RWPE2 (cell line): ENCODE measurements around the gene GREB1.

ENCODE experiments used
- ATAC-seq: fragments of 200-7000 bp; cut with Tn5 transposase; 3 replicates; pipeline ENCODE4 v1.9.1; 2021; ENCODE audit warnings: low read depth
- DNase-seq: peaks from one replicate; pipeline ENCODE4 v3.0.0-alpha.2; 2020; ENCODE audit warnings: low spot score
- H3K27ac ChIP-seq: fragments of 450-650 bp; 2 replicates; pipeline ENCODE4 v1.5.1; 2017; ENCODE audit warnings: mild to moderate bottlenecking; ENCODE audit not compliant: poor library complexity, severe bottlenecking
- H3K27me3 ChIP-seq: fragments of 250-450 bp; sonication (Bioruptor Pico); 2 replicates; pipeline ENCODE4 v1.5.1; 2021; ENCODE audit warnings: mild to moderate bottlenecking, moderate library complexity; ENCODE audit not compliant: insufficient read depth, poor library complexity, severe bottlenecking
- H3K36me3 ChIP-seq: fragments of 250-450 bp; sonication (Bioruptor Pico); 2 replicates; pipeline ENCODE4 v1.5.1; 2020; ENCODE audit warnings: low read depth, mild to moderate bottlenecking, moderate library complexity
- H3K4me1 ChIP-seq: fragments of 250-450 bp; sonication (Bioruptor Pico); 2 replicates; pipeline ENCODE4 v1.5.1; 2021; ENCODE audit warnings: mild to moderate bottlenecking, moderate library complexity; ENCODE audit not compliant: insufficient read depth, poor library complexity, severe bottlenecking
- H3K4me3 ChIP-seq: fragments of 250-450 bp; sonication (Bioruptor Pico); 2 replicates; pipeline ENCODE4 v1.5.1; 2021; ENCODE audit warnings: mild to moderate bottlenecking, moderate library complexity; ENCODE audit not compliant: severe bottlenecking
- H3K9me3 ChIP-seq: fragments of 250-450 bp; sonication (Bioruptor Pico); 2 replicates; pipeline ENCODE4 v1.5.1; 2021; ENCODE audit warnings: mild to moderate bottlenecking, moderate library complexity; ENCODE audit not compliant: severe bottlenecking
- TF ChIP-seq, protein P1 (sequence below): fragments of 450-650 bp; IDR thresholded peaks from one replicate; pipeline ENCODE4 v1.5.1; 2017; ENCODE audit warnings: mild to moderate bottlenecking, moderate library complexity; ENCODE audit not compliant: poor library complexity, severe bottlenecking

The GREB1 gene

DNA sequence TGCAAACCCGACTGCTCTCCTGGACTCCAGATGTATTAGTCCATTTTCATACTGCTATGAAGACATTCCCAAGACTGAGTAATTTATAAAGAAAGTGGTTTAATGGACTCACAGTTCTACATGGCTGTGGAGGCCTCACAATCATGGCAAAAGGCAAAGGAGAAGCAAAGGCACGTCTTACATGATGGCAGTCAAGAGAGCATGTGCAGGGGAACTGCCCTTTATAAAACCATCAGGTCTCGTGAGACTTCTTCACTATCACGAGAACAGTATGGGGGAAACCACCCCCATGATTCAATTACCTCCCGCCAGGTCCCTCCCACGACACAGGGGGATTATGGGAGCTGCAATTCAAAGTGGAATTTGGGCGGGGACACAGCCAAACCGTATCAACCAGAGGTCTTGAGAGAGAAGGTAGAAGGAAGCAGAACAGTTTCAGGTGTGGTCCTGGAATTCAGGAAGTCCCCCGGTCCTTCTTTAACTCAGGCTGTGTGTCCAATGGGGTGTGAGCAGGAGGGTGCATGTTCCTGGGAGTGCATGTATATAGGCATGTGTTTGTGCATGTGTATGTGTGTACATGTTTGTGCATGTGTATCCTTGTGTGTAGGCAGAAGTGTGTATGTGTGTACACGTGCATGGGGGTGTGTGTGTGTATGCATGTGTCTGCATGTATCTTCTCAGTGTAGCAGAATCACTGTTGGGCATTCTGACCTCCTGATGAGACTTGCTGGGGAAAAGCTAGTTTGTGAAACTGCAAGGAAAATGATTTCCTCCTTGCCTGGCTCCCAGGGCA, 46.2 kb downstream of the GREB1 start:
- TF ChIP-seq, protein P1, sequence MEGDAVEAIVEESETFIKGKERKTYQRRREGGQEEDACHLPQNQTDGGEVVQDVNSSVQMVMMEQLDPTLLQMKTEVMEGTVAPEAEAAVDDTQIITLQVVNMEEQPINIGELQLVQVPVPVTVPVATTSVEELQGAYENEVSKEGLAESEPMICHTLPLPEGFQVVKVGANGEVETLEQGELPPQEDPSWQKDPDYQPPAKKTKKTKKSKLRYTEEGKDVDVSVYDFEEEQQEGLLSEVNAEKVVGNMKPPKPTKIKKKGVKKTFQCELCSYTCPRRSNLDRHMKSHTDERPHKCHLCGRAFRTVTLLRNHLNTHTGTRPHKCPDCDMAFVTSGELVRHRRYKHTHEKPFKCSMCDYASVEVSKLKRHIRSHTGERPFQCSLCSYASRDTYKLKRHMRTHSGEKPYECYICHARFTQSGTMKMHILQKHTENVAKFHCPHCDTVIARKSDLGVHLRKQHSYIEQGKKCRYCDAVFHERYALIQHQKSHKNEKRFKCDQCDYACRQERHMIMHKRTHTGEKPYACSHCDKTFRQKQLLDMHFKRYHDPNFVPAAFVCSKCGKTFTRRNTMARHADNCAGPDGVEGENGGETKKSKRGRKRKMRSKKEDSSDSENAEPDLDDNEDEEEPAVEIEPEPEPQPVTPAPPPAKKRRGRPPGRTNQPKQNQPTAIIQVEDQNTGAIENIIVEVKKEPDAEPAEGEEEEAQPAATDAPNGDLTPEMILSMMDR = no peak
- Histone ChIP-seq H3K9me3 (no peaks in the 10 kb centered on the region), H3K27ac (no peak overlapping the region), H3K4me1 (no peaks in the 10 kb centered on the region), H3K27me3 (no peaks in the 10 kb centered on the region), H3K36me3 (no peaks in the 10 kb centered on the region), H3K4me3 (no peak overlapping the region)
- DNase-seq (no peak), ATAC-seq (no peak)

DNA sequence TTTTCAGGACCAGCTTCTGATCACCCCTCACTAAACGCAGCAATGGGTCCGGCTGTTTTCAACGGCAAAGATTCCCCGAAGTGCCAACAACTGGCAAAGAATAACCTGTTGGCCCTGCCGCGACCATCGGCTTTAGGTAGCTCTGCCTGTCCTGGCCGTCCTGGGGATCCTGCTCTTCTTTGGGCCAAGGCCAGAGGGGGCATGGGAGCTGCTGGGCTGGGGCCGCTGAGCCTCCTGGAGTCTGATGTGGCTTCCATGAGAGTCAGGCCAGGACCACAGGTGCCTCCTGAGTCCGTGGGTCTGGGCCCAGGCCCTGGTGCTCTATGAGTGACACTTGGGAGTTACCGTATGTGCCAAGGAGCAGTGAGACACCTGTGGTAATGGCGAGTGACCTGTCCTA, 46.9 kb downstream of the GREB1 start:
- no peaks in the 10 kb centered on the region for H3K9me3 ChIP-seq
- H3K4me3 ChIP-seq = no peak overlapping the region
- no peak overlapping the region for H3K27ac ChIP-seq
- no peaks in the 10 kb centered on the region for H3K36me3 ChIP-seq
- DNase-seq = no peak
- TF ChIP-seq, protein P1 = no peak
- no peak for ATAC-seq
- no peaks in the 10 kb centered on the region for H3K27me3 ChIP-seq
- no peaks in the 10 kb centered on the region for H3K4me1 ChIP-seq

DNA sequence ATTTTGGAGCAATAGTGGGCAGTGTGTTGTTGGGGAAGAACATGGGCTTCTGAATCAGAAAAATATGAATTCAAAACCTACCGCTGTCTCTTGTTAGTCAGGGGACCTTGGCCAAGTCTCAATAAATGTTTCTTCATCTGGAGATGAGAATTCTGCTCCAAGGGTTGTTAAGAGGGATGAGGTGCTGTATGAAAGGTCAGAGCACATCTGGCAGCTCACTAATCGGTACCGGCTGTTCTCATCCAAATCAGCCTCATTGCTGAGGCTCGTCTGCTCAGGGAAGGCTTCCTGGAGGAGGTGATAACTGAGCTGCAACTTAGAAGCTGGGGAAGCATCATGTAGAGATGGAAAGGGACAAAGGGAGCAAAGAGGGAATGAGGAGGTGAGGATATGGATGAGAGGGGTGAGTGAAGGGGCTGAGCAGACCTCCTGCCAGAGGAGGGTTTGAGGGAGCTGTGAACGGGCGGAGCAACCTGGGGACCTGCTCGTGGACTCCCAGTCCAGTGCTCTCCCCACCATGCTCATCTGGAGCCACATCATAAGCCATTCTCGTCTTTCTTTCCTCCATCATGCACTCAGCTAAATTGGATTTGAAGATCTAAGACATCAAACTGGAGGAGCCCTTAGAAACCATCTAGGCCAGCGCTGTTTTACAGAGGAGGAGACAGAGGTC, 47.4 kb downstream of the GREB1 start:
- H3K4me1 ChIP-seq = no peaks in the 10 kb centered on the region
- no peak for ATAC-seq
- TF ChIP-seq, protein P1 = no peak
- DNase-seq = no peak
- H3K27ac ChIP-seq = no peak overlapping the region
- H3K36me3 ChIP-seq = no peaks in the 10 kb centered on the region
- no peak overlapping the region for H3K4me3 ChIP-seq
- H3K27me3 ChIP-seq = no peaks in the 10 kb centered on the region
- no peaks in the 10 kb centered on the region for H3K9me3 ChIP-seq

DNA sequence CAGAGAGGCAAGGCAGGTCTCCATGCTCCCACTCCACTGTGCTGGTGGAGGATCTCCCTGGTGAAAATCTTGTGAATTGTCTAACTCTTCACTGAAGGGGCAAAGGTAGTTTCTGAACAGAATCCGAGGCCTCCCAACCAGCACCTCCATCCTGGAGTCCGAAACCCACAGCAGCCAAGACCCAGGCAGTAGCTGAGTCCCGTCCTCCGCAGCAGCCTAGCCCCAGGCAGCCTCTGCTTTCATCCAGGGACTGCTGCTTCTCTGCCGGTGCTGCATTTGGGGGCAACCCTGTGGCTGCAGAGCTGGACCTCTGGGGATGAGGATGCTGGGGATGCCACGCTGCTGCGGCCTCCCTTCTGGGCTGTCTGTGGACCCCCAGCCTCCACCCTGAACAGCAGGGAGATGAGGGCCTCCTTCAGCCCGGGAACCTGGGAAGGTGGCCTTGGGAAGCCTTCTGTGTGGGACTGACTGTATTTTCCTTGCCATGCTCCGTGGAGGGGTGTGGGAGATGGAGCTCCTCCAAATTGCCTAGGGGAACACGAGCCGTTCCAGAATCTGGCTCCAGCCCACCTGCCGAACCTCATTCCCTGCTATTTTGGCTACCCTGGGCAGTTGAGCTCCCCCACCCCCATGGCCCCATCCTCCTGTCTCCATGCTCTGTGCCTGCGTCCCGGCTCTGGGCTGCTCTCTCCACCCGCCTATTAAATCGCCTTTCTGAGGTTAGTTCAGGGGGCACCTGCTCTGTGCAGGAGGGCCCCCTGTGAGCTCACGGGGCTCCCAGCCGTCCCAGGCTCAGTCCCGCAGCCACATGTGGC, 48.2 kb downstream of the GREB1 start:
- no peak overlapping the region for H3K27ac ChIP-seq
- ATAC-seq (no peak), DNase-seq (no peak)
- H3K4me1 ChIP-seq = no peaks in the 10 kb centered on the region
- TF ChIP-seq, protein P1 = no peak
- H3K9me3 ChIP-seq = no peaks in the 10 kb centered on the region
- no peaks in the 10 kb centered on the region for H3K27me3 ChIP-seq
- no peaks in the 10 kb centered on the region for H3K36me3 ChIP-seq
- H3K4me3 ChIP-seq = no peak overlapping the region
